Caco-2 (cell line): Measurements from ENCODE around the gene GPATCH2. TPM values are rescaled to one million over a fixed set of nuclear protein-coding genes. Genes with fewer than 3 reads are reported as not detected.

Experiments used
- BruUV-seq: library from RNA; stranded (reverse); fragments of 400-500 nt; replicated peaks from 2 replicates; lab custom pipeline; 2021; lab: Mats Ljungman, UMichigan
- CTCF ChIA-PET: fragments of 300-600 bp; sonication (Branson Sonifier 250); formaldehyde crosslinking; loops from one replicate; lab custom pipeline; 2022; ENCODE audit warnings: antibody characterized with exemption; lab: Charles Lee
- POLR2A ChIA-PET: fragments of 300-600 bp; sonication (Branson Sonifier 250); formaldehyde crosslinking; loops from one replicate; lab custom pipeline; 2022; ENCODE audit warnings: antibody characterized with exemption; lab: Charles Lee
- DNase-seq, 2 experiments: peaks; one replicate each; pipeline versions ENCODE4 v3.0.0 to v3.0.0-alpha.2; 2020 to 2022
- H3K27me3 ChIP-seq: replicated peaks from 2 replicates; pipeline ENCODE4 v1.6.0; 2011; ENCODE audit warnings: low read length; ENCODE audit not compliant: control insufficient read depth, insufficient read depth
- H3K36me3 ChIP-seq: 2 replicates; pipeline ENCODE4 v1.5.1; 2011; ENCODE audit warnings: low read length; ENCODE audit not compliant: control insufficient read depth, insufficient read depth
- H3K4me1 ChIP-seq: fragments of 250-450 bp; sonication (Bioruptor Pico); 2 replicates; pipeline ENCODE4 v1.5.1; 2020; ENCODE audit warnings: mild to moderate bottlenecking
- H3K4me3 ChIP-seq: 2 replicates; pipeline ENCODE4 v1.5.1; 2011; ENCODE audit warnings: low read depth, mild to moderate bottlenecking, control low read depth, low read length
- H3K9me3 ChIP-seq: fragments of 250-450 bp; sonication (Bioruptor Pico); 2 replicates; pipeline ENCODE4 v1.5.1; 2020; ENCODE audit warnings: mild to moderate bottlenecking, moderate library complexity
- H3K27ac Mint-ChIP-seq: one replicate; pipeline ENCODE4 v1.8.0; 2022; ENCODE audit warnings: mixed read lengths; ENCODE audit not compliant: unreplicated experiment
- H3K27me3 Mint-ChIP-seq: one replicate; pipeline ENCODE4 v1.8.0; 2022; ENCODE audit warnings: mixed read lengths; ENCODE audit not compliant: insufficient read depth, unreplicated experiment
- H3K36me3 Mint-ChIP-seq: one replicate; pipeline ENCODE4 v1.8.0; 2022; ENCODE audit warnings: mild to moderate bottlenecking, mixed read lengths; ENCODE audit not compliant: insufficient read depth, unreplicated experiment
- H3K4me1 Mint-ChIP-seq: one replicate; pipeline ENCODE4 v1.8.0; 2022; ENCODE audit warnings: low read depth, mixed read lengths; ENCODE audit not compliant: unreplicated experiment
- H3K4me3 Mint-ChIP-seq: one replicate; pipeline ENCODE4 v1.8.0; 2022; ENCODE audit warnings: mild to moderate bottlenecking, moderate library complexity, mixed read lengths; ENCODE audit not compliant: unreplicated experiment
- H3K9me3 Mint-ChIP-seq: one replicate; pipeline ENCODE4 v1.8.0; 2022; ENCODE audit warnings: mixed read lengths; ENCODE audit not compliant: unreplicated experiment
- intact Hi-C: fragments of 100-400 bp; cut with micrococcal nuclease; formaldehyde crosslinking; loops from one replicate; pipeline ENCODE4 v1.10.0; 2022; ENCODE audit not compliant: unreplicated experiment
- total RNA-seq: library from RNA; stranded (reverse); gene quantifications from 2 replicates; pipeline ENCODE4 v1.2.3, GENCODE V29; 2022
- TF ChIP-seq, protein P1 (sequence below), 2 experiments: fragments of 200-600 bp in 1 of 2; IDR thresholded peaks; 1 replicate in 1 of 2; 2 replicates in 1 of 2; pipeline versions ENCODE4 v1.5.1 to v1.8.0; 2011 to 2022; ENCODE audit warnings: antibody characterized with exemption in 1 of 2, control low read depth in 1 of 2, inconsistent platforms in 1 of 2, low read depth in 1 of 2, low read length in 1 of 2, mild to moderate bottlenecking in 1 of 2, moderate library complexity in 1 of 2; ENCODE audit not compliant: insufficient read depth in 1 of 2, severe bottlenecking in 1 of 2, unreplicated experiment in 1 of 2

The GPATCH2 gene
- total RNA-seq, 1 experiment from 2014 or later, result 13.2 TPM

DNA sequence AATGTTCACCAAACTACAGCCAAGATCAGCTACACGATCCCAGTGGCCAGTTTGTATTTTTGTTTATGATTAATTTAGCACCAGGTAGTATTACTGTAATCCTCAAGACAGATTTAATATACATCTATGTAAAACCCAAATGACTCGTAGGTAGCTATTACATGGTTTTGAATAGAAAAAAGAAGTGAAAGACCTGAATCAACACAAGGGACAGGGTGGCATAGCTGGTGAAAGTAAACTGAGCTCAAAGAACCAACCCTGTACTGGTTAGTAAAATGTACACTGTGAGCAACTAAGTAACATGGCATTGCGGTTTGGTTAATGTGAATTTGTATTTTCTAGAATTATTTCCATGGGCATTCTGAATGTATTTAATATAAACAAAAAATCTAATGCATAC lies 8.8 kb downstream of the GPATCH2 start:
- intact Hi-C loops, result no loop called here
- no peaks in the 10 kb centered on the region for H3K27me3 Mint-ChIP-seq
- Histone ChIP-seq H3K4me3 (no peak overlapping the region), H3K27me3 (no peaks in the 10 kb centered on the region), H3K4me1 (no peaks in the 10 kb centered on the region), H3K9me3 (no peaks in the 10 kb centered on the region), H3K36me3 (no peaks in the 10 kb centered on the region)
- no peaks in the 10 kb centered on the region for H3K9me3 Mint-ChIP-seq
- TF ChIP-seq, protein P1, sequence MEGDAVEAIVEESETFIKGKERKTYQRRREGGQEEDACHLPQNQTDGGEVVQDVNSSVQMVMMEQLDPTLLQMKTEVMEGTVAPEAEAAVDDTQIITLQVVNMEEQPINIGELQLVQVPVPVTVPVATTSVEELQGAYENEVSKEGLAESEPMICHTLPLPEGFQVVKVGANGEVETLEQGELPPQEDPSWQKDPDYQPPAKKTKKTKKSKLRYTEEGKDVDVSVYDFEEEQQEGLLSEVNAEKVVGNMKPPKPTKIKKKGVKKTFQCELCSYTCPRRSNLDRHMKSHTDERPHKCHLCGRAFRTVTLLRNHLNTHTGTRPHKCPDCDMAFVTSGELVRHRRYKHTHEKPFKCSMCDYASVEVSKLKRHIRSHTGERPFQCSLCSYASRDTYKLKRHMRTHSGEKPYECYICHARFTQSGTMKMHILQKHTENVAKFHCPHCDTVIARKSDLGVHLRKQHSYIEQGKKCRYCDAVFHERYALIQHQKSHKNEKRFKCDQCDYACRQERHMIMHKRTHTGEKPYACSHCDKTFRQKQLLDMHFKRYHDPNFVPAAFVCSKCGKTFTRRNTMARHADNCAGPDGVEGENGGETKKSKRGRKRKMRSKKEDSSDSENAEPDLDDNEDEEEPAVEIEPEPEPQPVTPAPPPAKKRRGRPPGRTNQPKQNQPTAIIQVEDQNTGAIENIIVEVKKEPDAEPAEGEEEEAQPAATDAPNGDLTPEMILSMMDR (IDR thresholded peaks at IDR 0.05; ENCODE audit: insufficient read depth in 1 of 2, low read depth in 1 of 2, low read length in 1 of 2, severe bottlenecking in 1 of 2, unreplicated experiment in 1 of 2), result no peak
- POLR2A ChIA-PET, result no interaction called here
- no peak overlapping the region for H3K4me3 Mint-ChIP-seq
- peaks cover 4% of the 10 kb centered on the region for H3K4me1 Mint-ChIP-seq
- no TSS peak for BruUV-seq
- H3K36me3 Mint-ChIP-seq, result peaks cover 12% of the 10 kb centered on the region
- CTCF ChIA-PET, result no interaction called here
- DNase-seq, result no peak
- no peak overlapping the region for H3K27ac Mint-ChIP-seq

DNA sequence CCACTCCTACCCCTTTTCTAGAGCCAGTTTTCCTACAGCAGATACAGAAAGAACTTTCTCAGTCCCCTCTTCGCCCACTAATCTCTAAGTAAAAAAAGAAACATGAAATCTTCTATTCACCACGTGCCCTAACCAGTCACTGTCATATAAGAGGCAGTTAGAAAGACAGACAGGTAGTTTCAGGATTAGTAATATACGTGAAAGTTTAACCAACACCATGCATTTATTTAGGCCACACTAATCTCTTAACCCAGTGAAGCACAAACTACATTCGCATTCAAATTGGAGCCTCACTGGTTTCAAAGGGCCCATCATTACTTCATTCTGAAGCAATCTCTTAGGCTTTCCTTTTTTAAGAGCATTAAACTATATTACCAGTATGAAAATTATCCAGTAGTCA lies 10.1 kb downstream of the GPATCH2 start:
- BruUV-seq, result no TSS peak
- H3K36me3 Mint-ChIP-seq, result peaks cover 15% of the 10 kb centered on the region
- H3K27ac Mint-ChIP-seq, result no peak overlapping the region
- ChIA-PET CTCF (no interaction called here), POLR2A (interaction anchor here (1.0 kb wide), 1 partner anchor 10 kb away, joined by 3 read pairs; the partner anchor contains the start of gene GPATCH2)
- Histone ChIP-seq H3K36me3 (no peaks in the 10 kb centered on the region), H3K4me1 (no peaks in the 10 kb centered on the region), H3K27me3 (no peaks in the 10 kb centered on the region), H3K4me3 (no peak overlapping the region), H3K9me3 (no peaks in the 10 kb centered on the region)
- no peak overlapping the region for H3K4me3 Mint-ChIP-seq
- TF ChIP-seq, protein P1 (IDR thresholded peaks at IDR 0.05; ENCODE audit: insufficient read depth in 1 of 2, low read depth in 1 of 2, low read length in 1 of 2, severe bottlenecking in 1 of 2, unreplicated experiment in 1 of 2), result no peak
- H3K9me3 Mint-ChIP-seq, result no peaks in the 10 kb centered on the region
- no peaks in the 10 kb centered on the region for H3K27me3 Mint-ChIP-seq
- intact Hi-C loops, result no loop called here
- peaks cover 7% of the 10 kb centered on the region for H3K4me1 Mint-ChIP-seq
- DNase-seq, result no peak

DNA sequence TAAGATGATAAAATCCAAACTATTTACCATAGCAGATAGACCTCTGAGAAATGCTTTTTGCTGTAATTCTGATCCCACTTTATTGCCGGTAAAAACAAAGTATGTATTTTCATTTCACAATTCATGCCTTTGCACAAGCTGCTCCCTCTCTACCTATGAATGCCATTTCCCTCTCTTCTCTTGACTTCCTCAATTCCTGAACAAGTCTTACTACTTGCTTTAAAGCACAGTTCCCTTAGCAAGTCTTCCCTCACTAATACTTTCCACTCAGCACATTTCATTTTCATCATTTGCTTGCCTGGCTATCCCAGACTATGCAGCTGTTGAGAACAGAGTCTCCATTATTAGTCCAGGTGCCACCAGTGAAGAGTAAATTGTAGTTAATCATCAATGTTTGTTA lies 13.8 kb downstream of the GPATCH2 start:
- H3K9me3 ChIP-seq, result no peaks in the 10 kb centered on the region
- Mint-ChIP-seq H3K27me3 (no peaks in the 10 kb centered on the region), H3K27ac (no peak overlapping the region), H3K9me3 (no peaks in the 10 kb centered on the region), H3K4me1 (peaks cover 7% of the 10 kb centered on the region), H3K36me3 (peaks cover 15% of the 10 kb centered on the region), H3K4me3 (no peak overlapping the region)
- intact Hi-C loops, result no loop called here
- TF ChIP-seq, protein P1 (IDR thresholded peaks at IDR 0.05; ENCODE audit: insufficient read depth in 1 of 2, low read depth in 1 of 2, low read length in 1 of 2, severe bottlenecking in 1 of 2, unreplicated experiment in 1 of 2), result no peak
- no peaks in the 10 kb centered on the region for H3K36me3 ChIP-seq
- BruUV-seq, result no TSS peak
- CTCF ChIA-PET, result no interaction called here
- no peak overlapping the region for H3K4me3 ChIP-seq
- H3K27me3 ChIP-seq, result no peaks in the 10 kb centered on the region
- DNase-seq, result no peak
- no peaks in the 10 kb centered on the region for H3K4me1 ChIP-seq
- POLR2A ChIA-PET, result no interaction called here
